Neural progenitor cell (in vitro differentiated cells): ENCODE measurements around the gene ADAM22.

ENCODE experiments used
- CTCF ChIP-seq: fragments of 200-600 bp; sonication (generic); IDR thresholded peaks from 2 replicates; pipeline ENCODE4 v1.5.1; 2017; ENCODE audit warnings: antibody characterized with exemption, mild to moderate bottlenecking
- EZH2 ChIP-seq: fragments of 200-600 bp; sonication (generic); IDR thresholded peaks from 2 replicates; pipeline ENCODE4 v1.6.1; 2017; ENCODE audit warnings: antibody characterized with exemption, mild to moderate bottlenecking, moderate library complexity

- TF ChIP-seq CTCF (no peak), EZH2 (no peak)
These were observed 171.2 kb downstream of the ADAM22 start for GRCh38 chr7:88105231-88105630.
